ENCODE measurements around the gene ZNF618.

ZNF618 gene

DNA sequence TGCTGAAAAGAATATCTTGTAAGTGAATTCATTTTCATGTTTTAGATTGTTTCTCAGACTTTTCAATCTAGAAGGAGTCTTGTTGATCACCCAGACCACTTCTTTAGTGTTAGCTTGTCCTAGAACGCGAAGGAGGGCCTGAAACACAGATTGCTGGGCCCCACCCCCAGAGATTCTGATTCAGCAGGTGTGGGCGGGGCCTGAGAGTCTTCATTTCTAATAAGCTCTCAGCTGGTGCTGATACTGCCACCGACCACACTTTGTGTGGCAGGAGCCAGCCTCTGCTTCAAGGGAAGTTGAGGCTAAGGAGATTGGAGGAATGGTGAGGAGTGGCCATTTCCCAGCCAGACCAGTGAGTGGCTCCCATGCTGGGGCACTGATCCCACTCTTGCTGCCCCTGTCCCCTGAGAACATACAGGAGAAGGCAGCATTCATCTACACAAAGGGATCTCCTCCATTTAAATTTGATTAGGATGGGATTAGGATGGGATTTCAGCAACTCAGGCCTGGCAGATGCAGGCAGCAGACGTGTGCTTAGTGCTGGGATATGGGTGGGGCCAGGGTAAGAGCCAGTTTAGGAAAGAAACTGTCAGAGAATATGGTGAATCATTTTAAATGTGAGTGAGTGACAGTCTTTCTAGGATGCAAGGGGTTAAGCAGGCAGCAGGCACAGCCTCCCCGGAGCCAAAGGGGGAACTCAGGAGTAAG, 35.9 kb downstream of the ZNF618 start:
- DNase-seq (ENCODE audit: low read depth), result no peak

DNA sequence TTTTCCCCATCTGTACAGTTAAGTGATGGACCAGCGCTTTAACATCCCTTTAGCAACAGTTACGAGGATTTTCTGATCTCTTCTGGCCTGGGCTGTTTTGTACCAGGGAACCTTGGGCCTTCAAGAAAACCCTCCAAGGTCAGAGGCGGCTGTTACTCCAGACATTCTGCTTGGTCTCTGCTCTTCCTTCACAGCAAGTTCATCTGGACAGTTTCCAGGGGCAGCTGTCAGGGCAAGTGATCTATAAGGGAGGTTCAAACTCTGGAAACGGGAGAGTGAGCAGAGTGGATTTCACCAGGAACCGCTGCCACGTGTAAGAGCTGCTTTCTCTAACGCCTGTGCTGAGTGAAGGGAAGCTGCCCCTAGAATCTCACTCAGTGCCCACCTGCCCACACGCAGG, 36.7 kb downstream of the ZNF618 start:
- DNase-seq (ENCODE audit: low read depth), result no peak

DNA sequence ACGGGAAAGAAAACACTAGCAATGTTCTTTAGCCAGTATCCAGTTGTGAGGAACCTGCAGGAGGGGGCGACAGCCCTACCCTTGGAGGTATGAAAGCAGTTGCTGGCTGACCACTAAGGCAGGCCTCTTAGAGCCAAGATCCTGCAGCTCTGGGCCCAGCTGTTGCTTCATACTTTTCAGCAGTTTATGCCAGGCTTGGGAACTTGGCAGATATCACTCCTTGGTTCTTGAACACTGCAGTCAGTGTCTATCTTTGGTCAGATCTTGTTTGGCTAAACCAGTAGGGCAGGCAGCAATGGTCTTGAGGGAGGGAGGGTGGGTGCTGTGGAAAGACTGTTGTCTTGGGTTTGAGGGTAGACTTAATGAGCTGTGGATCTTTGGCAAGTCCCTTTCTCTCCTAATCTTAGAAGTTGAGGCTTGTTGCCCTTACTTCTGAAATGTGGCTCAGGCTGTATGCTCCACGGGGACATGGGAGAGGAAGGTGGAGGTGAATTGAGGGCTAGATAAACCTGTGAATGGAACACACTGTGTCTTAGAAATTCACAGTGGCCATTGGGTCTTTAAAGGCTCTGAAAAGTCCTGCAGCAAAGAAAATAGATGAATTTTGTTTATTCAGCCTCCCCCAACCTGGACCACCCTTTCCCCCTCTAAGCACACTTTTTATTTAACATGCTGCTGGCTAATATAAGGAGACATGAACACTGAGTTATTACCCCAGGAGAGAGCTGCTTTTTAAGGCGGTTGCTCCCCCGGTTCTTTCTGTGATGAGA, 37.5 kb downstream of the ZNF618 start:
- no peak for DNase-seq (ENCODE audit: low read depth)

DNA sequence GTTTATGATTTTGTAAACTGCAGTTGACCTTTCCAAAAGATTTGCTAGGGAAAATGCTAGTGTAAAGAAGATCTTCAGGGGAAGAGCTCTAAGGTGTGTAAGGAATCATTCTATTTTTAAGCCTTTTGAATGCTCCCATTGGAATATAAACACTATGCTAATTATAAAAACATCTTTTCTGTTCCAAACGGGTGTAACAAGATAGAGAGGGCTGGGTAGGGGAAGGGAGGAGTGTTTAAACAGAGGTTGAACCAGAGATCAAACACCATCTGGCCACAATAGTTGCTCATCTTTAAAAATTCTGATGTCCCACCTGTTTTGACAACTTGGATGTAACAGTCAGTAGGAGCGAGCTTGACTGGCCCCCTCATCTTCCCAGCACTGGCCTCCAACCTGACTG, 38.4 kb downstream of the ZNF618 start:
- no peak for DNase-seq (ENCODE audit: low read depth)

DNA sequence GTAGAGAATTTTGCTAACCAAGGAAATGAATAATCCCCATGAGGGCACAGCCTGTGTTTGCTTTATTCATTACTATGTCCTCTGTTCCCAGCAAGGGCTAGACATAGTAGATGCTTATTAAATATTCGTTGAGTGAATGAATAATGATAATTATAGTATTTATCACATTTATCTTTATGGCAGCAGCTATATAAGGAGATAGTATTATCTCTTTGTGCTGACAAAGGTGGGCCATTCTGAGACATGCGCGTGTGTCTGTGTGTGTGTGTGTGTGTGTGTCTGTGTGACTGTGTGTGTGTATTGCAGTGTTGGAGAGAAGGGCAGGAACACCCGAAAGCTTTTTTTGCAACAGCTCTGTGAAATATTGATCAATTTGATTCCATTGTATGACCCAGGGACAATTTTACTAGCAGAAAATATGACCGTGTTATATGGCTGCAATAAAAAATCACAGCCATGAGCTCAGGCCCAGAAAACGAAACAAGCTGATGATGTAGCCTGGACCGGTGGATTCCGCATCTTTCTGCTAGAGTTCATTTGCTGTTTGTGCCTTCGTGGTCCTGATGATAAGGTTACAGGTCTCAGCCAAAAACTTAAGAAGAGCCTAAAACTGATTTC, 39.8 kb downstream of the ZNF618 start:
- no peak for DNase-seq (ENCODE audit: low read depth)

DNA sequence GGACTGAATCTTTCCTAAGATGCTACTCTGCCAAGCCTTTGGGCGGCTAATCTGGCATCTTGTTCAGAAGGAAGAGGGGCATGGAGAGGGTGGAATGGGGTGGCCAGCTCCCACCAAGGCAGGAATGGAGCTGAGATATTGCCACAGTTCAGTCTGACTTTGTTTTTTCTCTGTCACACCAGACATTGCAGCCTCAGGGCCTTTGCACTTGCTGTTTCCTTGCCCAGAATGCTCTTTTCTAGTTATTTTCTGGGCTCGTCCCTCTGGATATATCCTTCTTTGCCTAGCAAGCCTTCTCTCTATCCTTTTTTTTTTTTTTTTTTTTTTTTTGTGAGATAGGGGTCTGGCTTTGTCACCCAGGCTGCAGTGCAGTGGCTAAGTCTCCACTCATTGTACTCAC, 40.8 kb downstream of the ZNF618 start:
- DNase-seq (ENCODE audit: low read depth), result no peak

DNA sequence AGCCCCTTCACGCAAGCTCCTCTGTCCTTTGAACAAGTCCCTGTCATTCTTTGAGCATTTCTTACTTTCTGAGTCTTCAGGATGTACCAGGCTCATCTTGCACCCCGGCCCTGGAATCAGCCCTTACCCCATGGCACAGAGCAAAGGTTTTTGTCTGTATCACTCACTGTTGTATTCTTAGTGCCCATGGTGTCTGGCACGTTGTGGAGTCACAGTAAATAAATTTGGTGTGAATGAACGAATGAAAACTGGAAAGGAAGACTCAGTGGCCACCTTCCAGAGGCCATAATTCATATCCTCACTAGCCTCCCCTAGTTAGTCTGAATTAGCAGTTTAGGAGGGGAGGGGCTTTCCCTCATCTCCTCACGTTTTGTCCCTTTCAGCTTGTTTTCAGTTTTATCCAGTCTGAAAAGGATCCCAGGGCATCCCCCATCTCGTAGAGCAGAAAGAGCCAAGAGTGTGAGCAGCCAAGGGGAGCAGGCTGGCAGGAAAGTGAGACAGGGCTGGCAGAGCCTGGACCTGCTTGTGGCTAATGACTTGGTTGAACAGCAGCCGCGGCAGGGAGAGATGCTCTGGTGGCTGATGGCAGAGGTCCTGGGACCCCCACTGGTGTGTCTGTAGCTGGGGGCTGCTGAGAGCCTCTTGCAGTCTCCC, 42.7 kb downstream of the ZNF618 start:
- DNase-seq (ENCODE audit: low read depth), result no peak

DNA sequence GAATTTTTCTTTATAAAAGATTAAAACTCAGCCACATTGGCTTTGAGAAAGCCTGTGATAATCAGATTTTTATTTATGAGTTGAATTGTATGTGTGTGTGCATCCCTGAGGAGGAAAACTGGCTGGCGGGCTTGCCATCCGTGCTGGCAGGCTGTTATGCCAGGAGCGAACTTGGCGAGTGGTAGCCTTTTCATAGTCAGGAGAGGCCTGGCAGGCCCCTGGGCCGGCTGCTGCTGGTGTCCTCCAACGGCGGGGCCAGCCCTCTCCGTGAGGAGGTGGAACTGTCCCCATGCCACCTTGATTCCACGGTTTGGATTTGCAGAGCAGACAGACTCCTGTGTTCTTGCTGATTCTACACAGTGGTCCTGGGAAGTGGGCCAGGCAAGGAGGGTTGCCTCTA, 43.3 kb downstream of the ZNF618 start:
- DNase-seq (ENCODE audit: low read depth), result no peak

DNA sequence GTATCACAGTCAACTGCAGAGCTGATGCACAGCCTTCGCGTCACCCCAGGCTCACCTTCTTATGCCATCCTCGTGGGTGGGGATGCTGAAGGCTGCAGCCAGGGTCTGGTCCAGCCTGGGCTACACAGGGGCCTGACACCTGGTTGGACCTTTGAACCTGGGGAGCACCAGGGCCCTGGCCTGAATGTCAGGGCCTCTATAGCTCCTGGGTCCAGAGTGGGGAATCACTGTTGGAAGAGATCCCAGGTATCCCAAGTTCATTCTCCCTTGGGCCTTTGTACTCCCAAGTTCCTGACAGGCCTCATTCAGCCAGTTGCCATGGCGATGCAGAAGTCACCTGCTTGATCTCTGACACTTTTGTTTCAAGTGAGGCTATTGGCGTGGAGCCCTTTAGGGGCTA, 43.8 kb downstream of the ZNF618 start:
- DNase-seq (ENCODE audit: low read depth), result no peak

DNA sequence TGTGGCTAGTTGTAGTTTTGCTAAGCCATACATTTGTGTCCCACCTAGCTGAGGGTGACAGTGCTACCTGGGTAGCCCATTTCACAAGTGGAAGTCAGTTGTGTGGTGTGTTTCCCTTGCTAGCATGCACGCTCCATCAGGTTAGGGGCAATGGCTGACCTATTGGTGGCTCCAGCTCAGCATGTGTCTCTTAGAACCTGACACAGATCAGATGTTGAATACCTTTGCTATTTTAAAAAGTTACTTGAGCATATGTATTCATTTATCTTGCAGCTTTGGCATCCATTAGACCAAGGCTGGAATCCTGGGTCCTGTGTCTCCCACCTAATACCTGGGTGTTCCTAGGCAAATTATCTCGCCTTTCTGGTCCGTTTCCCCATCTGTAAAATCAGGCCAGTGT, 44.8 kb downstream of the ZNF618 start:
- DNase-seq (ENCODE audit: low read depth), result no peak

DNA sequence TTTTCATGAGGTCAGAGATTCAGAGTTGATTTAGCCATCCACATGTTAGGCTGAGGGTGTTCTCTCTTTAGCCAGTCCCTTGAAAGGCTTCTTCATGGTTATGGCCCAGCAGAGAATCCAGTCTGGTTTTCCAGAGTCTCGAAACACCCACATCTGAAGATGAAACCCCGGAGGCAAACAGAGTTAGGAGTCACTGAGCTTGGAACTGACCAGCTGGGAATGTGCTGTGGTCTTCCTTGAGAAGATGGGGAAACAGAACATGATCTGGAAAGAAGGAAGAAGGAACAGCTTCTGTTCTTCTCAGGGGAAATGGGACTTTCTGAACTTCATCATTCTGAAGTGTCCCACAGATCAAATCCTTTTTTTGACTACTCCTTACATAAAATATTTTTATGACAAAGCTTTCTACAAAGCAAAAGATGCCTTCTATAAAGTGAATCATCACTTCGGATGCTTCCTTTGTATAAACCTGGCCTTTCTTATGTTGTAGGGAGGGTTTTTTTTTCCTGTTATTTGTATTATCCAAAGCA, 45.4 kb downstream of the ZNF618 start:
- no peak for DNase-seq (ENCODE audit: low read depth)

DNA sequence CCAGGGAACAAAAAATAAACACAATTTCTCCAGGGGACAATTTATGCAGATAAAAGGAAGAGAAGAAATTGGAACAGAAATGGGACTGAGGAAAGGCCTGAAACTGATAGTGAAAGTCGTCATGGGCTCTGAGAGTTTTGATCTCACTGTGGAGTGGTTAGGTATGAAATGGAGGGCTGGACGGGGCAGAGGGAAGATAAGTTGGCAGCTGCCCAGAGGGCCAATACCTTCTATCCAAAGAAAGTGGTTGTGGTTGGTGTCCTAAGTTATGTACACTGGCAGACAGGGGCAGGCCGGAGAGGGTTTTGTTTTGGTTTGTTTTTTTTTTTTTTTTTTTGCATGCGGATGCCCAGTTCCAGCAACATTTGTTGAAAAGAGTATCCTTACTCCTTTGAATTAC, 46.1 kb downstream of the ZNF618 start:
- DNase-seq (ENCODE audit: low read depth), result no peak

DNA sequence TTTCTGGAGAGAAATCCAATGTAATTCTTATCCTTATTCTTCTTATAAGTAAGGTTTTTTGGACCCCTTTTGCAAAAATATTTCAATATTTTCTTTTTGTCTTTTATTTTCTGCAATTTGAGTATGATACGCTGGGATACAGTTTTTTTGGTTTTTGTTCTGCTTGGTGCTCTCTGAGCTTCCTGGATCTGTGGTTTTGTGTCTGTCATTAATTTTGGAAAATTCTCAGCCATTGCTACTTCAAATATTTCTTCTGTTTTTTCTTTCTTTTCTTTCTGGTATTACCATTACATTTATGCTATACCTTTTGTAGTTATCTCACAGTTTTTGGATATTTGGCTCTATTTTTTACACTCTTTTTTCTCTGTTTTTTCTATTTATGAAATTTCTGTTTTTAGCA, 50.1 kb downstream of the ZNF618 start:
- DNase-seq (ENCODE audit: low read depth), result no peak

DNA sequence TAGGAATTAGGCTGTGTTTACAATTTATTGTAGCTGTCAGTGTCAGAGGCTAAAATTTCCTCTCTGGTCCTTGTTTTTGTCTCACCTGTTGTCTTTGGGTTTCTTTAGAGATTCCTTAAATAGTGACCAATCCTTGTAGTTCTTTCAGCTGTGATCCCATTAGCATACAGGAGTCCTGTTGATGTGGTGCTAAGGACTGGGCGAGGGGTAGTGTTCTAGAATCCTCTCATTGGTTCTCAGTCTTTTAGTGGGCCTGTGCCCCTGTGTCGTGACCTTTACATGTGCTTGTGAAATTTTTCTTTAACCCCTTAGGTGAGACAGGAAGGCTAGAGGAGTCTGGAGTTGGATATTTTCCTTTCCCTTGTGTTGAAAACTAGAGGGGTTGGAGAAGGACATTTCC, 51.2 kb downstream of the ZNF618 start:
- no peak for DNase-seq (ENCODE audit: low read depth)

DNA sequence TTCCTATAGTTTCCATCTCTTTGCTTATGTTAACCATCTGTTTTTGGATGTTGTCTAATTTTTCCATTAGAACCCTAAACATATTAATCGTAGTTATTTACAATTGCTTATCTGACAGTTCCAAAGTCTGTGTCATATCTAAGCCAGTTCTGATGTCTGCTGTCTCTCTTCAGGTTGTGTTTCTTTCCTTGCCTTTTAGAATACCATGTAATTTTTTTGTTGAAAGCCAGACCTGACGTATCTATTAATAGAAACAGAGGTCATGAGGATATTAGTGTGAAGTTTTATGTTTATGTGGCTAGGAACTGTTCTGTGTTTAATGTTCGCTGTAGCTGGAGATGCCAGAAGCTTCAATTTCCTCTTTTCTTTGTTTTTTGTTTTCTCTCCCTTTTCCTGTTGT, 52.2 kb downstream of the ZNF618 start:
- no peak for DNase-seq (ENCODE audit: low read depth)

DNA sequence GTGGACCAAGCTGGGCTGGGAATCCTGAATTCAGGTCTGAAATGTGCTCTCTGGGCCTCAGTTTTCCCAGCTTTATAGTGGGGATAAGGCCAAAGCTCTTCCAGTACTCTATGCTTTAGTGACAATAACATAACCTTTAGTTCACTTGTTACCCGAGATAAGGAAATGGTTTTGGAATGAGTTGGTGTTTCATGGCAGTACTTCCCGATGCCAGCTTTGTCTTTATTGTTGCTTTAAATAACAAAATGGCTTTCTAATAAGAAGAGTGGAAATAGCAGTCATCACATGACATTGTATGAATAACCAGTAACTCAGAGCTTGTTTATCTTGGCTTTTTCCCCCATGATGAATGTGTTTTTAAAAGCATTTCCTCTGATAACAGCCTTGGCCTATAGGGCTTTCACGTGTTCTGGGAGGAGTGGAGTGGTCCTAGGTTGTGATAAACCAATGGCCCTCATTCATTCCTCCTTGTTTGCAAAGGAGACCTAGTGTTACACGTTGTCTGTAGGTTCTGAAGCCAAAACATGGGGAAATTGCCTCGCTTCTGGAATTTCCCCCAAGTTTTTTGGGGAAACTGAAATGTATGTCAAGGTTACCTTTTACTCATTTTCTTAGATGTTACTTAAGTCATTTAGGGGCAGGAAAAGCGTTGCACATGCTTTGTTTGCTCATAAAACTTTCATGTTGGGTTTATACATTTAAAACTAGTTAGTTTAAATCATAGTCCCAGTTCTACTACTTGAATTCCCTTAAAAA, 53.7 kb downstream of the ZNF618 start:
- no peak for DNase-seq (ENCODE audit: low read depth)

DNA sequence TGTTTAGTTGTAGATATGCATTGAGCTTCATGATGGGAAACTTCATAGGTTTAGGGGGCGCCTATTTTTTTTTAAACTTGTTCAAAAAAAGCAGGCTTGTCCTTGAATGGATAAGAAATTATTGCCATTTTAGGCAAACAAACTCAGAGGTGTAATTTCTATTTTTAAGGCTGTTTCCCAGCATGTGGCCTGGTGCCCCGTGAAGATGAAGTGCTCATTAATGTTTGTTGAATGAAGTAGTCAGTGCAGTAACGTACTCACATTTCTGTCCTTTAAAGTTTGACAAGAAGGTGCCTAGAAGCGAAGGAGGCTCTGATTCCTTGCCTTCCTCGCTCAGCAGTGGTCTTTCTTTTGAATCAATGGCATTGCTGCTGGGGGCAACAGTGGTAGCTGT, 54.3 kb downstream of the ZNF618 start:
- DNase-seq (ENCODE audit: low read depth), result no peak

DNA sequence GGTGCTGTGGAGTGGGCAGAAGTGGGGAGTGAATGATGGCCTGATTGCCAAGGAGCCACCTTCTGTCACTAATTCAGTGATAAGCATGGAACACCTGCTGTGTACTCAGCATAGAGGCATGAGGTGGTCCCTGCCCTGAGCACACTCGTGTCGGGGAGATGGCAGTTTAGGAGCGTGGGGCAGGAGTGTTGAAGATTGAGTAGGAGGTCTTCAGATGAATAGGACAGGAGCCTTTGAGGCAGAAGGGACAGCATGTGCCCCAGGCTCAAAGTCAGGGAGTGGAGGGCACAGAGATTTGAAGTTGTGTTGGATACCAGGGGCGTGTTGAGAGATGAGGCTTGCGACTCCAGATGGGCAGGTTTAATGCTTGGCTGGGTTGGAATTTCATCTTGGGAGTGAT, 55.0 kb downstream of the ZNF618 start:
- no peak for DNase-seq (ENCODE audit: low read depth)

DNA sequence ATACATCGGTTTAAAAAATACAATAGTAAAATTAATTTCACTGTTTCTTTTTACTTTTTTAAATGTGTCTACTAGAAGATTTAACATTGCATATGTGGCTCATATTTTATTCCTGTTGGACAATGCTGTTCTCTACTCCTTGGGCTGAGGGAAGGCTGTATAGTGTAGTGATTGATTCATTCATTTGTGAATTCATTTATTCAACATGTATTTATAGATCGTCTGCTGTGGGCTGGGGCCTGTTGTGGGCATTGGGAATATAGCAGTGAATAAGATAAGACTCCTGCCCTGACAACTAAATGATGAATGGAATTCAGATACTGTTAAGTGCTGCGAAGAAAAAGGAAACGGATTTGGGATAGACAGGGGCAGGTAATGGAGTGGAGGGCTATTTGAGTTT, 55.7 kb downstream of the ZNF618 start:
- no peak for DNase-seq (ENCODE audit: low read depth)

DNA sequence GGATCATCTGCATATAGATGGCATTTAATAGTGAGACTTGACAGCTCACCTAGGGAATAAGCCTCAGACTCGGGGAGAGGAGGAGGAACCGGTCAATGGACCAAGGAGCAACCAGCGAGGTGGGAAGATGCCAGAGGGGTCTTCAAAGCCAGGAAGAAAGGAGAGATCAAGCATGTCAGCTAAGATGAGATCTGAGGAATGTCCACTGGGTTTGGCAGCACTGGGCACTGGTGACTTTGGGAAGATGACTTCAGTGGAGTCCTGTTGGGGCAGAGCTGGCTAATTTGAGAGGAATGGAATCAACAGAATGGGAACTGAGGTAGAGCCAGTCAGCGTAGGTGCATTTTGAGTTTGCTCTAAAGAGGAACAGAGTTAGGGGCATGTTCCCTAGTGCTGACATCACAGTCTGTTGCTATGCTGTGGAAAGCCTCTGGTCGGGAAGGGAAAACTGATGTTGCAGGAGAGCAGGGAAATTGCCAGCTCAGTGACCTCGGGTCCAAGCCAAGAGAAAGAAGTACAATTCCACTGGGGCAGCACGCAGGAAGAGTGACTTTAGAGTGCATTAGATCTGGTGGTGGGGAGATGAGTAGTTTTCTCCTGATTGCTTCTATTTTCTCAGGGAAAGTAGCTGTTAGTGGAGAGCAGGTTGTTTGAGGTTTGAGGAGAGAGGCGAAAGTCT, 56.9 kb downstream of the ZNF618 start:
- DNase-seq (ENCODE audit: low read depth), result no peak

DNA sequence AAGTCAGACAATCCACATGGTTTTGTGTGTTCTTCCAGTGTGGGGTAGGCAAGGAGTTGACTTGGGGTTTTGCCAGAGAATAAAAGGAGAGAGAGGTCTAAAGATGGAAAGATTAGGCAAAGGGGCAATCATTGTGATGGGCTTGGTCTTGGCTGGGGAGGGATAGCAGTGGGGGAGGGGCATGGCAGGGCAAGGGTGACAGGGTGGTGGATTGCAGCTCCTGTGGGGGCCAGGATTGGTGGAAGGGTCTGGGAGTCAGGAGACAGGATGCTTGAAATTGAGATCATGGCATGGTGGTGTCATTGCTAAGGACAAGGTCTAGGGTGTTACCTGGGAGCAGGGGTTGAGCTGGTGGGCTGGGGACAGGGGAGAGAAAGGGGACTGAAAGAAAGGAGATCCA, 57.6 kb downstream of the ZNF618 start:
- no peak for DNase-seq (ENCODE audit: low read depth)

Measured in stimulated activated CD4-positive, alpha-beta T cell treated with anti-CD3 and anti-CD28 coated beads, Interleukin-2, amount 100 ng/mL, for 4 hours (primary cell).